Peyer's patch (tissue), 4 donors: ENCODE data around the gene HADHB. TPM values are rescaled to one million over a fixed set of nuclear protein-coding genes. Genes with fewer than 3 reads are reported as not detected.

Experiments used
- DNase-seq, 3 donors: peaks; one replicate each; pipeline ENCODE4 v3.0.0-alpha.2; 2017 to 2019
- H3K27ac ChIP-seq, 4 donors: fragments of 200-600 bp; sonication (generic); one replicate each; pipeline ENCODE4 v1.5.1; 2016 to 2019
- H3K27me3 ChIP-seq, 2 donors: fragments of 200-600 bp; sonication (generic); one replicate each; pipeline ENCODE4 v1.5.1; 2019
- H3K36me3 ChIP-seq, 3 donors: fragments of 200-600 bp; sonication (generic); one replicate each; pipeline ENCODE4 v1.5.1; 2016 to 2019
- H3K4me1 ChIP-seq, 4 donors: fragments of 200-600 bp; sonication (generic); one replicate each; pipeline ENCODE4 v1.5.1; 2016 to 2019
- H3K4me3 ChIP-seq, 4 donors: fragments of 200-600 bp; sonication (generic); 1 replicate in 3 of 4; 2 replicates in 1 of 4; pipeline ENCODE4 v1.5.1; 2016 to 2019; ENCODE audit warnings: mild to moderate bottlenecking in 1 of 4
- H3K9me3 ChIP-seq, 4 donors: fragments of 200-600 bp; sonication (generic); one replicate each; pipeline ENCODE4 v1.5.1; 2016 to 2019; ENCODE audit warnings: mild to moderate bottlenecking in 1 of 4
- POLR2A ChIP-seq, 2 donors: fragments of 450-650 bp; IDR thresholded peaks; one replicate each; pipeline ENCODE4 v1.5.1; 2017; ENCODE audit warnings: antibody characterized with exemption in 2 of 2, mild to moderate bottlenecking in 2 of 2, moderate library complexity in 2 of 2
- total RNA-seq, 4 donors: library from RNA; depleted of rRNA; stranded (reverse); fragments of >200 nt; gene quantifications; one replicate each; pipeline ENCODE4 v1.1.0, GENCODE V29; 2016
- TF ChIP-seq, protein P1 (sequence below), 6 experiments: fragments of 450-650 bp in 4 of 6; fragments of 200-600 bp in 2 of 6; sonication (generic) in 1 of 6; IDR thresholded peaks; one replicate each; pipeline ENCODE4 v1.5.1; 2017 to 2019; ENCODE audit warnings: antibody characterized with exemption in 6 of 6, mild to moderate bottlenecking in 3 of 6, moderate library complexity in 1 of 6

The HADHB gene
- total RNA-seq, 4 donors from 2014 or later, result 120 to 413 (median 251) TPM

DNA sequence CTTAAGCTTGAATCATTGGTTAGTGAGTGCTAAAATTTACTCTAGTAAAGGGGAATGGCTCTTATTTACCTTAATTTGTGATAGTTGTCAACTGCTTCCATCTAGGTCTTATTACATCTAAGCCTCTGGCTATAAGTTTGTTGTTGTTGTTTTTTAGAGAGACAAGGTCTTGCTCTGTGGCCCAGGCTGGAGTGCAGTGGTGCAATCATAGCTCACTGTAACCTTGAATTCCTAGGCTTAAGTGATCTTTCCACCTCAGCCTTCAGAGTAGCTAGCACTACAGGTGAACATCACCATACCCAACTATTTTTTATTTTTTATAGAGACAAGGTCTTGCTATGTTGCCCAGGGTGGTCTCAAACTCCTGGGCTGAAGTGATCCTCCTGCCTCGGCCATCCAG, 6.9 kb upstream of the HADHB start:
- H3K9me3 ChIP-seq, result no peaks in the 10 kb centered on the region
- TF ChIP-seq POLR2A (IDR thresholded peaks at IDR 0.05), result no peak
- TF ChIP-seq, protein P1, sequence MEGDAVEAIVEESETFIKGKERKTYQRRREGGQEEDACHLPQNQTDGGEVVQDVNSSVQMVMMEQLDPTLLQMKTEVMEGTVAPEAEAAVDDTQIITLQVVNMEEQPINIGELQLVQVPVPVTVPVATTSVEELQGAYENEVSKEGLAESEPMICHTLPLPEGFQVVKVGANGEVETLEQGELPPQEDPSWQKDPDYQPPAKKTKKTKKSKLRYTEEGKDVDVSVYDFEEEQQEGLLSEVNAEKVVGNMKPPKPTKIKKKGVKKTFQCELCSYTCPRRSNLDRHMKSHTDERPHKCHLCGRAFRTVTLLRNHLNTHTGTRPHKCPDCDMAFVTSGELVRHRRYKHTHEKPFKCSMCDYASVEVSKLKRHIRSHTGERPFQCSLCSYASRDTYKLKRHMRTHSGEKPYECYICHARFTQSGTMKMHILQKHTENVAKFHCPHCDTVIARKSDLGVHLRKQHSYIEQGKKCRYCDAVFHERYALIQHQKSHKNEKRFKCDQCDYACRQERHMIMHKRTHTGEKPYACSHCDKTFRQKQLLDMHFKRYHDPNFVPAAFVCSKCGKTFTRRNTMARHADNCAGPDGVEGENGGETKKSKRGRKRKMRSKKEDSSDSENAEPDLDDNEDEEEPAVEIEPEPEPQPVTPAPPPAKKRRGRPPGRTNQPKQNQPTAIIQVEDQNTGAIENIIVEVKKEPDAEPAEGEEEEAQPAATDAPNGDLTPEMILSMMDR (IDR thresholded peaks at IDR 0.05), result no peak
- DNase-seq, result no peak
- peaks cover 0 to 61% (median 5%) of the 10 kb centered on the region in 3 donors for H3K36me3 ChIP-seq
- H3K27ac ChIP-seq, result no peak overlapping the region
- no peaks in the 10 kb centered on the region for H3K27me3 ChIP-seq
- peaks cover 0 to 36% (median 3%) of the 10 kb centered on the region in 4 donors for H3K4me1 ChIP-seq
- no peak overlapping the region for H3K4me3 ChIP-seq

DNA sequence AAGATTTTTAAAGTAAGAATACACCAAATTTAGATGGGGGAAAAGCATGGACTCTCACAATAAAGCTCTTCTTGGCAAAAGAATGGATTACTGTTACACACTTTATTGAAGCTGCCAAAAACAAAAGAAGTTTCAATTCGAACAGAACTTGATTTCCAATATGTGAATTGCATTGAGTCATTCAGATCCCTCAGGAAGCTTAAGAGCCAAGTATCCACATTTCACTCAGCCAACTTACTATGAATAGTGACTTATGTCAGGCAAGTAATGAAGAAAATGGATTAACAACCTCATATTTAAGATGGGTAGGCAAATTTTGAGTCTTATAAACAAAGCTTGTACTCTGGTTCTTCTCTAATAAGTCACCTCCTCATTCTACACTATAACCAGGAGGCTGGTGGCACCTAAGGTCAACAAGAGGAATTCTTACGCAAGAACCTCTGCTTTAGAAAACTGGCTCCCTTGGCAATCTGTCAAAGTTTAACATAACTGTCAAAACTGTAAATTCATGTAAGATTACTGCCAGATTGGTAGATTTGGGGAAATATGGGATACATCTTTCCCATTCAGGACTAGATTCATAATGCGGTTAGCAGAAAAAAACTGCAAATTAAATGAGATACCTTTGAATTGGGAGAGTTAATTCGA, 6.3 kb upstream of the HADHB start:
- Histone ChIP-seq H3K27ac (no peak overlapping the region), H3K36me3 (peaks cover 0 to 55% (median 4%) of the 10 kb centered on the region in 3 donors), H3K4me1 (peaks cover 0 to 42% (median 3%) of the 10 kb centered on the region in 4 donors), H3K27me3 (no peaks in the 10 kb centered on the region), H3K4me3 (no peak overlapping the region), H3K9me3 (no peaks in the 10 kb centered on the region)
- DNase-seq, result no peak
- TF ChIP-seq POLR2A (IDR thresholded peaks at IDR 0.05), result no peak

DNA sequence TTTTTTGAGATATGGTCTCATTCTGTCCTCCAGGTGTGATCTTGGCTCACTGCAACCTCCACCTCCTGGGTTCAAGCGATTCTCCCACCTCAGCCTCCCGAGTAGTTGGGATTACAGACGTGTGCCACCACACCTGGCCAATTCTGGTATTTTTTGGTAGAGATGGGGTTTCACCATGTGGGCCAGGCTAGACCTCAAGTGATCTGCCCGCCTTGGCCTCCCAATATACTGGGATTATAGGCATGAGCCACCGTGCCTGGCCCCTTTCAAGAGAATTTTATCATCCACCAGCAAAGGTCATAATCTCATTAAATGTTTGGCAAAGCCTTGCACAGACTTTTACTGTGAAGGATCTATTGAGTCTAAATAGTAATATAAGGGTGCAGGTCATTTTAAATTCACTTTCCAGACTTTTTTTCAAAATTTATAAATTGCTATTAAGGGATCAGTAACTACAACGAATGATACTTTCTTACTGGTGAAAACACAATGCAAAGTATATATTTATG, 2.8 kb upstream of the HADHB start:
- H3K9me3 ChIP-seq, result no peaks in the 10 kb centered on the region
- TF ChIP-seq, protein P1 (IDR thresholded peaks at IDR 0.05), result no peak
- no peak for TF ChIP-seq POLR2A (IDR thresholded peaks at IDR 0.05)
- H3K4me1 ChIP-seq, result peaks cover 0 to 57% (median 3%) of the 10 kb centered on the region in 4 donors
- H3K27ac ChIP-seq, result peak overlapping the region in 2 of 4 donors; percentile 56 to 73
- H3K36me3 ChIP-seq, result peaks cover 0 to 19% (median 0%) of the 10 kb centered on the region in 3 donors
- no peaks in the 10 kb centered on the region for H3K27me3 ChIP-seq
- H3K4me3 ChIP-seq, result peak overlapping the region in 2 of 4 donors; percentile 6 to 62
- DNase-seq, result no peak

DNA sequence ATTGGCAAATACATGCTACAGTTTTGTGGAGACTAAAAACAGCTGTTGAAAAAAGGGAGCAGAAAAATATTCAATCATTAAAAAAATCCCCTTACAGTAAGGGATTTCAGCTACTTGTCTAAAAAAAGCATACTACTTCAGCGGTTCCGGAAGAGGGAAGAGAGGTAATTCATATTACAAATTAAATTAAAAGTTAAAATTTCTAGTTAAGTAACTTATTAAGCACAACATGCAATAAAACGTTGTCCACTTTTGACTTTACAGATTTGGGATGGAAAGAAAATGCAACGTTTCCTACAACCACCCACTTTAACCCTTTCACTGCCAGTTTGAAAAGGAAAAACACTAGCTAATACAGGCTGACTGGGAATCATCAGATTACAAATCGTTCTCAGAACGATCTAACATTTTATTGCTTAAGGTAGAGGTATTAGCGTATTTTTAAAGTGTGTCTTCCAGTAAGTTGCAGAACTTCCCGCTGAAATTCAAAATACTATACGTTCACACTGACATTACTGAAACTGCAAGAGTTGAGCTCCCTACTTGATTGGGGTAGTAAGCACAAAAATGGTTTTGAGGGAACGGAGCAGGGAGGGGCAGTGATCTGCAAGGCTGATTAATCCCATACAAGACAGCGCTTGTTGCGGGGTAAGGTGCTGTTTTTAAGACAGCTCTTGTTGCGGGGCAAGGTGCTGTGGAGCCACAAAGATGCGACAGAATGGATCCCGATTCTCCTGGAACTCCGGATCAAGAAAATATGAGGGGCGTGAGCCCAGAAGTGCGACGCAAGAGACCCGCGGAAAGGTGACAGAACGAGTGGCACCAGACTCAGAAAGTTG, 1.1 kb upstream of the HADHB start:
- H3K27ac ChIP-seq, result peak overlapping the region; percentile 95 to 98 (median 96)
- H3K27me3 ChIP-seq, result no peaks in the 10 kb centered on the region
- peaks cover 0 to 2% (median 0%) of the 10 kb centered on the region in 3 donors for H3K36me3 ChIP-seq
- H3K4me3 ChIP-seq, result peak overlapping the region; percentile 62 to 93 (median 80)
- peaks cover 0 to 51% (median 3%) of the 10 kb centered on the region in 4 donors for H3K4me1 ChIP-seq
- H3K9me3 ChIP-seq, result no peaks in the 10 kb centered on the region
- DNase-seq, result no peak
- TF ChIP-seq POLR2A (IDR thresholded peaks at IDR 0.05), result no peak
- TF ChIP-seq, protein P1 (IDR thresholded peaks at IDR 0.05), result no peak

DNA sequence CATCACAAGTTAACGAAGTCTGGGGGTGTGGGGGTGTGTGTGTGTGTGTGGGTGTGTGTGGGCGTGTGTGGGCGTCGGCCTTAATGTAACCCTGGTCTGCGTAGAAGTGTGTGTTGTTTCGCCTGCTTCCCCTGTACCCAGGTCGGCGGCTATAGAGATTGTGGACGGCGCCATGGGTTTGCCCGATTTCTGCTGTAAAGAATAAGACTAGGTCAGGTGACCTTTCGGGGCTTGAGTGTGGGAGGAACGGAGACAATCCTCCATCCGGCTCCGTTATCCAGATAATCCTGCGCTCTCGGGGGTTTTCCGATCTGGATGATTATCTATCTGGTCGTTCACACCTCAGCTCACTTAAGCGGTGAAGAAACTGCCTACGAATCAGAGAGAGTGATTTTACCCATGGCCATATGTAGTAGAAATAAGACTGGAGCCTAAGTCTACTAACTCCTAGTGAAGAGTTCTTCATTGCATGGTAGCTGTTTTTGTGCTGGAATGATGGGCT, 543 bp downstream of the HADHB start:
- Histone ChIP-seq H3K36me3 (no peaks in the 10 kb centered on the region), H3K9me3 (no peaks in the 10 kb centered on the region), H3K27ac (peak overlapping the region; percentile 95 to 98 (median 96)), H3K4me1 (peaks cover 0 to 46% (median 3%) of the 10 kb centered on the region in 4 donors), H3K27me3 (no peaks in the 10 kb centered on the region), H3K4me3 (peak overlapping the region; percentile 62 to 93 (median 80))
- peak in 2 of 3 donors; percentile 46 to 79 for DNase-seq
- TF ChIP-seq, protein P1 (IDR thresholded peaks at IDR 0.05), result no peak
- peak in 1 of 2 donors; percentile 3 for TF ChIP-seq POLR2A (IDR thresholded peaks at IDR 0.05)
